Colon (tissue), 2 donors: ENCODE data around the gene CKAP5.

Experiments
- FAIRE-seq: peaks from 2 replicates; lab custom pipeline; 2012; peaks lifted over from hg19 to GRCh38; lab: Jason Lieb, UNC
- donor health status: control.
- donor health status: control.

CKAP5 gene

GRCh38 chr11:46766656-46767055 is 79.4 kb downstream of the CKAP5 start:
- FAIRE-seq = no peak

GRCh38 chr11:46762248-46762647 is 83.8 kb downstream of the CKAP5 start:
- FAIRE-seq = no peak

- FAIRE-seq = no peak
Observed at GRCh38 chr11:46761807-46762206, 84.3 kb downstream of the CKAP5 start.

- no peak for FAIRE-seq
Observed at GRCh38 chr11:46760429-46761128, 85.5 kb downstream of the CKAP5 start.

GRCh38 chr11:46759196-46759595 is 86.9 kb downstream of the CKAP5 start:
- FAIRE-seq = no peak

- no peak for FAIRE-seq
Observed at GRCh38 chr11:46755962-46756361, 90.1 kb downstream of the CKAP5 start.

GRCh38 chr11:46747150-46747549 is 98.9 kb downstream of the CKAP5 start:
- FAIRE-seq = no peak

- no peak for FAIRE-seq
Observed at GRCh38 chr11:46745995-46746394, 100.1 kb downstream of the CKAP5 start.

- FAIRE-seq = no peak
Observed at GRCh38 chr11:46745328-46745727, 100.8 kb downstream of the CKAP5 start.

- no peak for FAIRE-seq
Observed at GRCh38 chr11:46743693-46744339, 102.3 kb downstream of the CKAP5 start.

- FAIRE-seq = no peak
Observed at GRCh38 chr11:46743043-46743442, 103.0 kb downstream of the CKAP5 start.

- FAIRE-seq = no peak
Observed at GRCh38 chr11:46741600-46742484, 104.2 kb downstream of the CKAP5 start.

GRCh38 chr11:46738887-46739286 is 107.2 kb downstream of the CKAP5 start:
- FAIRE-seq = no peak

GRCh38 chr11:46737699-46738098 is 108.4 kb downstream of the CKAP5 start:
- FAIRE-seq = no peak

GRCh38 chr11:46736615-46737014 is 109.5 kb downstream of the CKAP5 start:
- FAIRE-seq = no peak

- FAIRE-seq = no peak
Observed at GRCh38 chr11:46736146-46736545, 109.9 kb downstream of the CKAP5 start.

GRCh38 chr11:46733234-46733633 is 112.8 kb downstream of the CKAP5 start:
- FAIRE-seq = no peak

- no peak for FAIRE-seq
Observed at GRCh38 chr11:46731545-46731944, 114.5 kb downstream of the CKAP5 start.

- FAIRE-seq = no peak
Observed at GRCh38 chr11:46729110-46730027, 116.7 kb downstream of the CKAP5 start.

GRCh38 chr11:46728659-46729040 is 117.4 kb downstream of the CKAP5 start:
- no peak for FAIRE-seq

- no peak for FAIRE-seq
Observed at GRCh38 chr11:46727952-46728658, 118.0 kb downstream of the CKAP5 start.
